NCI-H1694 treated with DMSO at 0.1 percent for 48 hours (cell line): ENCODE results near the gene PABPN1.
"Not testable (repeated sequence)": the region's sequence is repeated elsewhere in the genome, so short reads cannot be mapped to it uniquely, and the experiment has no call there.

ENCODE experiments used
- DNase-seq: peaks from one replicate; lab custom pipeline; 2025; lab: John Stamatoyannopoulos, UW

PABPN1 gene

GRCh38 chr14:23320584-23321571, at the start of gene PABPN1:
PABPN1 (plus strand) TSS chr14:23321457; CDS start chr14:23321470, 13 bp downstream.
- peak; percentile 100 for DNase-seq

DNA sequence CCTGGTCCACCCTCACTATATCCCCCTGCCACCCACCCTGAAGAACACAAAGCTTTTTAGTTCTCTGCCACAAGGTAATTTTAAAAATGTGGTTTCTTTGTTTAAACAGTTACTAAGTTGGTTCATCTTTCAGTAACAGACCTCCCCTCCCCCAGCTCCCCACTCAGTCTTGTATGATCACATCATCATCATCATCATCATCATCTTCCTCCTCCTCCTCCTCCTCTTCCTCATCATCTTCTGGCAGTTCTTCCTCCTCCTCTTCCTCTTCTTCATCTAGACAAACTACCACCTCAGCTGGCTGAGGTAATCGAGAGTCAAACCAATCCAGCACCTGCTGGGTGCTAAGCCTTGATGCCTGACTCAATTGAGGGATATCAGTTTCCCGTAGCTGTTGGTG, 45.8 kb upstream of the PABPN1 start:
- no peak for DNase-seq

- DNase-seq: no peak
Measured at GRCh38 chr14:23277189-23277588, 44.1 kb upstream of the PABPN1 start.

DNA sequence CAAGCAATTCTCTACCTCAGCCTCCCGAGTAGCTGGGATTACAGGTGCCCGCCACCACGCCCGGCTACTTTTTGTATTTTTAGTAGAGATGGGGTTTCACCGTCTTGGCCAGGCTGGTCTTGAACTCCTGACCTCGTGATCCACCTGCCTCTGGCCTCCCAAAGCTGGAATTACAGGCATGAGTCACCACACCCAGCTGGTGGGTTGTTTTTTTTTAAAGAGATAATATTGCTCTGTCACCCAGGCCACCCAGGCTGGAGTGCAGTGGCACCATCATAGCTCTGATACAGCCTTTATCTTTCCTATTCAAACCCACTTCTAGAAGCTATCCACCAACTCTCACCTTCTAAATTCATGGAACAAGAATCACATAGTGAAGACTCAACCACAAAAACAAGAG, 43.3 kb upstream of the PABPN1 start:
- DNase-seq: not testable (repeated sequence)

GRCh38 chr14:23281247-23281646, 40.0 kb upstream of the PABPN1 start:
- DNase-seq: no peak

GRCh38 chr14:23284654-23285529, 36.4 kb upstream of the PABPN1 start:
- DNase-seq: no peak

- no peak for DNase-seq
Measured at GRCh38 chr14:23285530-23286019, 35.7 kb upstream of the PABPN1 start.

DNA sequence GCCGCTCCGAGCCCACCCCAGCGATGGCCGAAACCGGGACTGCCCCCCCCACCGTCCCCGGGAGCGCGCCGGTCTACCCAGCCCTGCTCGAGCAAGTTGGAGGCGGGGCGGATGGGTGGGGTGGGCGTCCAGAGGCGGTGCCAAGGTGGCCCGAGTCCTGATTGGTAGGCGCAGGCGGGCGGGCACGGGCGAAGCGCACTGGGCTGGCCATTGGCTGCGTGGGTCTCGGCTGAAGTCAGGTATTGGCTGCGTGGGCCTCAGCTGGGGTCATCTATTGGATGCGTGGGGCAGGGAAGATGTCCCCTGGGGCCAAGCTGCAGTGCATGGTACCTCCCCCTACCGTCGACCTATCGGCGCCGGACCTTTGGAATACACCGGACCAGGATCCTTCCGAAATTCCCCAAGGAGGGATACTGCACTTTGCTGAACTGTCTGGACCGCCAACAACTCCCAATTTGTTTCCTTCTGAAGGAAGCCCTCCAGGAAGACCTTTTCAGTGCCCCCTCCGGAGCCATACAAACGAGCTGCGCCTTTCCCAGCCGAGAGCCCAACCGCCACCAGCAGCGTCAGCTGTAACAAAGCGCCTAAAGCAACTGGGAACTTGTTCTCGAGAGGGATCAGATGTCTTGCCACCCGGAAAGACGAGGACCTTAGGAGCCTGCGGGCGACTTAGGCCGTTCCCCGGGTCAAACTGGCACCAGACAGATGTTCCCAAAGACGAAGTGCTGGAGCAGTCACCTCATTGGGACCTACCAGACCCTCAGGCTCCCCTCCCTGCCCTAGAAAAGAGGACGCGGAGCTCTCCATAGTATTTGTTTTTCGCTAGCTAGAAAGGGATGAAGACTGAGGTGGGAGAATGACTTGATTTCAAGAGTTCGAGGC, 35.0 kb upstream of the PABPN1 start, which contains the start of gene HOMEZ:
HOMEZ (minus strand) TSS at position 113 of the 882 bp plus-strand sequence. CDS start 180 bp downstream, outside the sequence.
- peak; percentile 98 for DNase-seq

DNA sequence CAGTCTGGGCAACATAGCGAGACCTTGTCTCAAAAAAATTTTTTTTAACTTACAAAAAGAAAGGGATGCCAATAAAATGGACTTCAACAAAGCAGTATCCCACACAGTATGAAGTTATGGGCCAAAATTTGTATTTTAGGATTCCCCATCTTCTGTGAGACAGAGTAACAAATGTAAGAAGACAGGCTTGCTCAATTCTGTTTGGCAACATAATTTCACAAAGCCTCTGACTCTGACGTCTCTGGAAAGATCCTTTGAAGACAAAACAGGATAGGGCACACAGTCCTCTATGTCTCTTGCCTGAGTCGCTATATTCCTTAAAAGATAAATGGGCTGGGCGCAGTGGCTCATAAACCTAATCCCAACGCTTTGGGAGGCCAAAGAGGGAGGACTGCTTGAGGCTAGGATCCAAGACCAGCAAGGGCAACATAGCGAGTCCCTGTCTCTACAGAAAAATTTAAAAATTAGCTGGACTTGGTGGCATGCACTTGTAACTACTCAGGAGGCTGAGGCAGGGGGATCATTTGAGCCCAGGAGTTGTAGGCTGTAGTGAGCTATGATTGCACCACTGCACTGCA, 34.3 kb upstream of the PABPN1 start:
- no peak for DNase-seq

DNA sequence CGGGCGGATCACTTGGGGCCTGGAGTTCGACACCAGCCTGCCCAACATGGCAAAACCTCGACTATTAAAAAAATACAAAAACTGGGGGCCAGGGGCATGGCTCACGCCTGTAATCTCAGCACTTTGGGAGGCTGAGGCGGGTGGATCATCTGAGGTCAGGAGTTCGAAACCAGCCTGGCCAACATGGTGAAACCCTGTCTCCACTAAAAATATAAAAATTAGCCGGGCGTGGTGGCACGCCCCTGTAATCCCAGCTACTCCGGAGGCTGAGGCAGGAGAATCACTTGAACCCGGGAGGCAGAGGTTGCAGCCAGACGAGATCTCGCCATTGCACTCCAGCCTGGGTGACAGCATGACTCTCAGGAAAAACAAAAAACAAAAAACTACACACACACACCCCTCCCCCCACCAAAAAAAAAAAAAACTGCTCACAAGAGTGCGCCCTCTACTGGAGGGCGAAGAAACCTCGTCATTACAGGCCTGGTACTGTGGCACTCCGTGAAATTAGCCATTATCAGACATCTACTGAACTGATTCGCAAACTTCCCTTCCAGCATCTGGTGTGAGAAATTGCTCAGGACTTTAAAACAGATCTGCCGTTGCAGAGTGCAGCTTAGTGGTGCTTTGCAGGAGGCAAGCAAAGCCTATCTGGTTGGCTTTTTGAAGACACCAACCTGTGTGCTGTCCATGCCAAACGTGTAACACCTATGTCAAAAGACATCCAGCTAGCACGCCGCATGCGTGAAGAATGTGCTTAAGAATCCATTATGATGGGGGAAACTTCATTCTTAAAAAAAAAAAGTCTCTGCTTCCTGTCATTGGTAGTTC, 26.3 kb upstream of the PABPN1 start:
- peak; percentile 76 for DNase-seq

GRCh38 chr14:23296012-23296777, 25.1 kb upstream of the PABPN1 start:
- no peak for DNase-seq

- no peak for DNase-seq
Measured at GRCh38 chr14:23297096-23297495, 24.2 kb upstream of the PABPN1 start.

DNA sequence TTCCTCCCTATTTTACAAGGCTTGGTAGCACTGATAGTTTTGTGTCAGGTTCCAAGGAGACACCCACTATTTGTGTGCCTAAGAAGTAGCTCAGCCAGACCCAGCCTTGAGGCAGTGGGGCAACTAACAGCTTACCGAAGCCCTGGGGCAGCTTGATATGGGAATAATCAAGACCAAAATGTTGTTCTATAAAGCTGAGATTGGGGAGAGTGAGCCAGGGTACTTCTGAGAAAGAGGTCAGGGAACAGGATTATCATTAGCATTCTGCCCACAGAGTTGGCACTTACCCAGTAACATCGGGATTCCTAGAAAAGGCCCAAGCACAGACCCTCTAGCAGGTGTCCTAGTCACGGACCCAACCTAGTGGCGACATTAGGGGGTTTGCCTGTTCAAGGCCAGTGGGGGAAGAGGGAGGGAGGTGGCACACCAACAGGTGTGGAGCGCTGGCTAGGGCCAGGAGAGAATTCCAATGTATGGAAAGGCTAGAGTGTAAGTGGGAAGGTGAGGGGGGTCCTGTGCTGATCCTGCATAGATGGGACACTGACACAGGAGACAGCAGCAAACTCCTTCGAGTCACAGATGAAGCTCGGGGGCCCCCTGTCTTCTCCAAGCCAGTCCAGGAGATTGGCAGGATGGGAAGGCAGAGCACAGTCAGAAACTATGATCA, 23.5 kb upstream of the PABPN1 start:
- DNase-seq: no peak

GRCh38 chr14:23299211-23299957, 21.9 kb upstream of the PABPN1 start:
- peak; percentile 63 for DNase-seq

- DNase-seq: no peak
Measured at GRCh38 chr14:23299986-23300686, 21.1 kb upstream of the PABPN1 start.

- DNase-seq: peak; percentile 36
Measured at GRCh38 chr14:23300687-23301223, 20.5 kb upstream of the PABPN1 start.
